ENCODE results near the gene TAF1B.

Gene TAF1B

DNA sequence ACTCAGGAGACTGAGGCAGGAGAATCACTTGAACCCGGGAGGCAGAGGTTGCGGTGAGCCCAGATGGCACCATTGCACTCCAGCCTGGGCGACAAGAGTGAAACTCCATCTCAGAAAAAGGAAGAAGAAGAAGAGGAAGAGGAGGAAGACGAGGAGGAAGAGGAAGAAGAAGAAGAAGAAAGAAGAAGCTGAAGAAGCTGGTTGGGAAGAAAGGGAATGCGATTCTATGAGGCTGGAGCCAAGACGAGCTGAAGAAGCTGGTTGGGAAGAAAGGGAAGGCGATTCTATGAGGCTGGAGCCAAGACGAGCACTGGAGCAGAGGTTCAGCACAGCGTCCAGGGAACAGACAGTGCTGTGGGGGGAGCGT lies 30.3 kb upstream of the TAF1B start:
- Mint-ChIP-seq H3K9me3 (no peaks in the 10 kb centered on the region), H3K27ac (no peak overlapping the region), H3K4me1 (ENCODE audit: low read depth in 2 of 2) (peaks cover 9 to 10% of the 10 kb centered on the region in 2 donors), H3K36me3 (ENCODE audit: insufficient read depth) (no peaks in the 10 kb centered on the region), H3K27me3 (peaks cover 6 to 19% of the 10 kb centered on the region in 2 donors), H3K4me3 (peak overlapping the region in 1 of 2 donors; percentile 2)
- DNase-seq: no peak
- no peak for ATAC-seq (replicated peaks)

GRCh38 chr2:9813312-9814128 lies 29.8 kb upstream of the TAF1B start:
- Mint-ChIP-seq H3K4me1 (ENCODE audit: low read depth in 2 of 2) (peaks cover 9 to 10% of the 10 kb centered on the region in 2 donors), H3K36me3 (ENCODE audit: insufficient read depth) (no peaks in the 10 kb centered on the region), H3K27me3 (peaks cover 6 to 16% of the 10 kb centered on the region in 2 donors), H3K9me3 (no peaks in the 10 kb centered on the region), H3K4me3 (peak overlapping the region in 1 of 2 donors; percentile 35), H3K27ac (peak overlapping the region in 1 of 2 donors; percentile 53)
- DNase-seq: peak; percentile 68 to 71 (median 70)
- peak; percentile 95 for ATAC-seq (replicated peaks)

GRCh38 chr2:9814129-9814868 lies 29.0 kb upstream of the TAF1B start:
- Mint-ChIP-seq H3K27ac (peak overlapping the region in 1 of 2 donors; percentile 53), H3K27me3 (peaks cover 6 to 16% of the 10 kb centered on the region in 2 donors), H3K4me1 (ENCODE audit: low read depth in 2 of 2) (peaks cover 9 to 10% of the 10 kb centered on the region in 2 donors), H3K4me3 (peak overlapping the region in 1 of 2 donors; percentile 35), H3K9me3 (no peaks in the 10 kb centered on the region), H3K36me3 (ENCODE audit: insufficient read depth) (no peaks in the 10 kb centered on the region)
- no peak for ATAC-seq (replicated peaks)
- no peak for DNase-seq

GRCh38 chr2:9815076-9815475 lies 28.2 kb upstream of the TAF1B start:
- H3K36me3 Mint-ChIP-seq (ENCODE audit: insufficient read depth): no peaks in the 10 kb centered on the region

GRCh38 chr2:9815844-9816279 lies 27.4 kb upstream of the TAF1B start:
- H3K9me3 Mint-ChIP-seq: no peaks in the 10 kb centered on the region
- no peaks in the 10 kb centered on the region for H3K36me3 Mint-ChIP-seq (ENCODE audit: insufficient read depth)
- H3K27me3 Mint-ChIP-seq: peaks cover 6 to 9% of the 10 kb centered on the region in 2 donors
- H3K4me1 Mint-ChIP-seq (ENCODE audit: low read depth in 2 of 2): peaks cover 9 to 10% of the 10 kb centered on the region in 2 donors
- H3K27ac Mint-ChIP-seq: no peak overlapping the region
- ATAC-seq (replicated peaks): no peak
- no peak overlapping the region for H3K4me3 Mint-ChIP-seq
- no peak for DNase-seq

More at GRCh38 chr2:9815076-9815475, 28.2 kb upstream of the TAF1B start:
- Mint-ChIP-seq H3K4me3 (no peak overlapping the region), H3K9me3 (no peaks in the 10 kb centered on the region), H3K4me1 (ENCODE audit: low read depth in 2 of 2) (peaks cover 9 to 10% of the 10 kb centered on the region in 2 donors), H3K27ac (peak overlapping the region in 1 of 2 donors; percentile 47), H3K27me3 (peaks cover 6 to 13% of the 10 kb centered on the region in 2 donors)
- ATAC-seq (replicated peaks) (no peak), DNase-seq (no peak)

DNA sequence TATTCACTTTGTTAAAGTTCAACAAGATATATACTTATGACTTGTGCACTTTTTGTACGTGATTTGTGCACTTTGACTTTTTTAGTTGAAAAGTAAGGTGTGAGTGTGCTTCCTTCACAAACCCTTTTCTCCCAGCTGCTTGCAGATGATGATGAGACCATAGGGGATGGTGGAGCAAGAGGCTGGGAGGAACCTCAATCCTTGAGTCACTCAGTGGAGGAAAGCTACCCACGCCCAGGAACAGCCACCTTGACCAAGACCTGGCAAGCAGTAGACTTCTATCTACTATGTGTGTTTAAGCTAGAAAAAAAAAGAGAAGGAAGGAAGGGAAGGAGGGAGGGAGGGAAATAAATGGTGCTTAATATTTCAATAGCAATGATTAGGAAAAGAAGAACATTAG lies 25.2 kb upstream of the TAF1B start:
- no peak overlapping the region for H3K4me3 Mint-ChIP-seq
- peaks cover under 1 to 9% of the 10 kb centered on the region in 2 donors for H3K27me3 Mint-ChIP-seq
- DNase-seq (no peak), ATAC-seq (replicated peaks) (no peak)
- H3K9me3 Mint-ChIP-seq: no peaks in the 10 kb centered on the region
- H3K36me3 Mint-ChIP-seq (ENCODE audit: insufficient read depth): no peaks in the 10 kb centered on the region
- no peak overlapping the region for H3K27ac Mint-ChIP-seq
- H3K4me1 Mint-ChIP-seq (ENCODE audit: low read depth in 2 of 2): peaks cover 8 to 9% of the 10 kb centered on the region in 2 donors

DNA sequence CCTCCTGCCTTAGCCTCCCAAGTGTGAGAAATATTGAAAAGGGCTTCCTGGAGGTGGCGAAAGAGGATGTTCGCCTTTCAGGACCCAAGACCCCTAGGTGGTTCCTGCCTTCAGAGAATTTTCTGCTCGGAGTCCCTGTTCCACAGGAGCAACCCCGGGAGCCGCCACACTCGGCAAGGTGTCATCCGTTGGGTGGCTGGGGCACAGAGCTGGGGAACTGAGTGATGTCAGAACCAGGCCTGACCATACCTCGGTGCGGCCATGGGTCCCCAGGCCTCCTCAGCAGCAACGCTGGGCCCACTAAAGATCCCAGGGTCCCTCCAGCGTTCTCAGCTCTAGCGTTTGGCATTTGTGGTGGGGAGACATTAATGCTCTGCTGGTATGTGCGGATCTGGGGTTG lies 23.7 kb upstream of the TAF1B start:
- no peak for DNase-seq
- H3K27ac Mint-ChIP-seq: no peak overlapping the region
- peaks cover 3 to 4% of the 10 kb centered on the region in 2 donors for H3K4me1 Mint-ChIP-seq (ENCODE audit: low read depth in 2 of 2)
- no peaks in the 10 kb centered on the region for H3K9me3 Mint-ChIP-seq
- peaks cover 0 to 6% of the 10 kb centered on the region in 2 donors for H3K27me3 Mint-ChIP-seq
- H3K4me3 Mint-ChIP-seq: no peak overlapping the region
- H3K36me3 Mint-ChIP-seq (ENCODE audit: insufficient read depth): no peaks in the 10 kb centered on the region
- no peak for ATAC-seq (replicated peaks)

GRCh38 chr2:9820020-9820973 lies 23.0 kb upstream of the TAF1B start:
- Mint-ChIP-seq H3K9me3 (no peaks in the 10 kb centered on the region), H3K4me3 (no peak overlapping the region), H3K27ac (no peak overlapping the region), H3K4me1 (ENCODE audit: low read depth in 2 of 2) (peaks cover 3 to 4% of the 10 kb centered on the region in 2 donors), H3K36me3 (ENCODE audit: insufficient read depth) (no peaks in the 10 kb centered on the region), H3K27me3 (peaks cover 0 to 7% of the 10 kb centered on the region in 2 donors)
- DNase-seq (no peak), ATAC-seq (replicated peaks) (no peak)

DNA sequence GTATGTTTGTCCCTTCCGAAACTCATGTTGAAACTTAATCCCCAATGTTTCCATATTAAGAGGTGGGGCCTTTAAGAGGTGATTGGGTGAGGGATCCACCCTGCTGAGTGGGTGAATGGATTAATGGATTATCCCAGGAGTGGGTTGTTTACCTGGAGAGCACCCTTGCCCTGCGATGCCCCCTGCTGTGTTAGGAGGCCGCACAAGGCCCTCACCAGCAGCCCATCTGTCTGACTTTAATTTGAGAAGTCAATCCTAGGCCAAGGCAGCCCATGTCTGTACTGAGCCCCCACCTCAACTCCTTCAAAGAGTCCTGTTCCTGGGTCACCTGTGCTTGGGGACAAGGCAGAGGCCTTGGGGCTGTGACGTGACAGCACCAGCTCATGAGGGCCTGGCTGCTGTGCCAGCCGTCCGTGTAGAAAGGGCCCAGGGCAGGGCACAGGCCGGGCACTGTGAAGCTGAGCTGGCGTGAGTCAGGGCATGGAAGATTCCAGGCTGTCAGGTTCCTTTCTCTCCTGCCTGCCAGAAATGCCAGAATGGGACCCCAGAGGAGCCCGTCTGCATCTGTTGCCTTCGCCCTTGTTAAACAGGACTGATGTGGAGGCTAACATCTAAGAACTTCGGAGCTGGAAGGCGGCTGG lies 21.3 kb upstream of the TAF1B start:
- DNase-seq (no peak), ATAC-seq (replicated peaks) (no peak)
- peaks cover 0 to 7% of the 10 kb centered on the region in 2 donors for H3K27me3 Mint-ChIP-seq
- H3K4me3 Mint-ChIP-seq: no peak overlapping the region
- H3K9me3 Mint-ChIP-seq: no peaks in the 10 kb centered on the region
- peaks cover 0 to under 1% of the 10 kb centered on the region in 2 donors for H3K4me1 Mint-ChIP-seq (ENCODE audit: low read depth in 2 of 2)
- H3K36me3 Mint-ChIP-seq (ENCODE audit: insufficient read depth): no peaks in the 10 kb centered on the region
- no peak overlapping the region for H3K27ac Mint-ChIP-seq

- no peak overlapping the region for H3K4me3 Mint-ChIP-seq
Measured at GRCh38 chr2:9824441-9824840, 18.8 kb upstream of the TAF1B start.

DNA sequence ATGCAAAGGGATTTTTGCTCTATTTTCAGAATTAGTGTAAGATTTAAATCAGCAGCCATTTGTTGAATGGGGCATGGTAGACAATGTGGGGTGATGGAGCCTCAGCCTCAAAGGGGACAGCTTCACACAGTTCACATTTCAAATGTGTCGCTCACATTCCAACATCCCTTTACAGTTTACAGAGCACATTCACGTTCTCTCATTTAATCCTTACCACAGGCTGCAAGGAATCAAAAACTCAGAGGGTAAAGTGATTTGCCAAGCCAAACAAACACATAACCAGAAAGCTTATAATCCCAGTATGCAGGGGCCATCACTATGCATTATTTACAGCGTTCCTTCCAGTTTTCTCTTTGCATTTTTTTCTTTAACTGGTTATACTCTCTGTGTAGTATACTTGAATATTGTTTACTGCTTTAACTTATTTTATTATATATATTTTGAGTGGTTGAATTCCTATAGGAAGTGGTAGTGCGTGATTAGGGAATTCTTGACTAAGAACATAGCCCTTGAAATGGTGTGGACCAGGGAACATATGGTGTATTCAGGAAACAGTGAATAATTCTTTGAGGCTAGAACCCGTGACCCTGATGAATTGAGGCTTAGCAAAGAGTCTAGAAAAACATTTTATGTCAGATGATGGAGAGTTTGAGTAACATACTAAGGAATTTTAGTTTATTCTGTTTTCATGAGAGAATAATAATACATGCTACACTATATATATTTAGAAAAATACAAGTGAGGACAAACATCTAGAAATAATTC lies 18.1 kb upstream of the TAF1B start:
- Mint-ChIP-seq H3K9me3 (no peaks in the 10 kb centered on the region), H3K4me3 (no peak overlapping the region), H3K27me3 (peaks cover 0 to 7% of the 10 kb centered on the region in 2 donors), H3K36me3 (ENCODE audit: insufficient read depth) (no peaks in the 10 kb centered on the region), H3K4me1 (ENCODE audit: low read depth in 2 of 2) (no peaks in the 10 kb centered on the region), H3K27ac (no peak overlapping the region)
- no peak for DNase-seq
- no peak for ATAC-seq (replicated peaks)

More at GRCh38 chr2:9824441-9824840, 18.8 kb upstream of the TAF1B start:
- Mint-ChIP-seq H3K27ac (no peak overlapping the region), H3K27me3 (peaks cover 0 to 7% of the 10 kb centered on the region in 2 donors), H3K9me3 (no peaks in the 10 kb centered on the region), H3K36me3 (ENCODE audit: insufficient read depth) (no peaks in the 10 kb centered on the region), H3K4me1 (ENCODE audit: low read depth in 2 of 2) (no peaks in the 10 kb centered on the region)
- no peak for DNase-seq
- no peak for ATAC-seq (replicated peaks)

- H3K4me1 Mint-ChIP-seq (ENCODE audit: low read depth in 2 of 2): no peaks in the 10 kb centered on the region
- no peak for ATAC-seq (replicated peaks)
- H3K9me3 Mint-ChIP-seq: no peaks in the 10 kb centered on the region
Measured at GRCh38 chr2:9826208-9826607, 17.1 kb upstream of the TAF1B start.

More at GRCh38 chr2:9826208-9826607, 17.1 kb upstream of the TAF1B start:
- DNase-seq: no peak
- Mint-ChIP-seq H3K36me3 (ENCODE audit: insufficient read depth) (no peaks in the 10 kb centered on the region), H3K4me3 (no peak overlapping the region), H3K27ac (no peak overlapping the region), H3K27me3 (peaks cover 0 to 7% of the 10 kb centered on the region in 2 donors)

Data from effector memory CD8-positive, alpha-beta T cell (primary cell).